H9 (cell line): ENCODE data around the gene PDE2A. TPM values are rescaled to one million over a fixed set of nuclear protein-coding genes. Genes with fewer than 3 reads are reported as not detected.

Source experiments
- DNase-seq: peaks from one replicate; pipeline ENCODE4 v3.0.0-alpha.2; 2017
- H2AFZ ChIP-seq: one replicate; pipeline ENCODE4 v1.6.1; 2013; ENCODE audit warnings: mild to moderate bottlenecking, low read length, control low read depth, moderate library complexity
- H2AK5ac ChIP-seq: 2 replicates; pipeline ENCODE4 v1.6.1; 2013; ENCODE audit warnings: low read length, control low read depth, mixed read lengths; ENCODE audit not compliant: insufficient read length
- H2BK120ac ChIP-seq: one replicate; pipeline ENCODE4 v1.6.1; 2013; ENCODE audit warnings: low read depth, mild to moderate bottlenecking, low read length, control low read depth, inconsistent platforms; ENCODE audit not compliant: poor library complexity, severe bottlenecking
- H2BK12ac ChIP-seq: 2 replicates; pipeline ENCODE4 v1.6.1; 2013; ENCODE audit warnings: low read length, control low read depth, mixed read lengths, low read depth; ENCODE audit not compliant: insufficient read length
- H2BK15ac ChIP-seq: 2 replicates; pipeline ENCODE4 v1.6.1; 2013; ENCODE audit warnings: low read depth, low read length, control low read depth
- H2BK20ac ChIP-seq: one replicate; pipeline ENCODE4 v1.6.1; 2013; ENCODE audit warnings: low read depth, mild to moderate bottlenecking, low read length, control low read depth, inconsistent platforms; ENCODE audit not compliant: poor library complexity, severe bottlenecking
- H2BK5ac ChIP-seq: 2 replicates; pipeline ENCODE4 v1.6.1; 2013; ENCODE audit warnings: low read length, control low read depth, mixed read lengths; ENCODE audit not compliant: insufficient read length
- H3K14ac ChIP-seq: 2 replicates; pipeline ENCODE4 v1.6.1; 2013; ENCODE audit warnings: low read length, control low read depth; ENCODE audit not compliant: insufficient read depth
- H3K18ac ChIP-seq: 2 replicates; pipeline ENCODE4 v1.6.1; 2013; ENCODE audit warnings: low read depth, mild to moderate bottlenecking, mixed read lengths, low read length, control low read depth; ENCODE audit not compliant: insufficient read length
- H3K23ac ChIP-seq: 2 replicates; pipeline ENCODE4 v1.6.1; 2013; ENCODE audit warnings: low read length, control low read depth, mixed read lengths, low read depth; ENCODE audit not compliant: insufficient read length
- H3K23me2 ChIP-seq: 2 replicates; pipeline ENCODE4 v1.6.1; 2013; ENCODE audit warnings: low read depth, mild to moderate bottlenecking, mixed read lengths, low read length, control low read depth; ENCODE audit not compliant: insufficient read length, poor library complexity, severe bottlenecking
- H3K27ac ChIP-seq: 2 replicates; pipeline ENCODE4 v1.5.1; 2013; ENCODE audit warnings: low read length, control low read depth, mixed read lengths, low read depth; ENCODE audit not compliant: insufficient read length
- H3K27me3 ChIP-seq: 2 replicates; pipeline ENCODE4 v1.6.1; 2013; ENCODE audit warnings: low read length, control low read depth, inconsistent platforms; ENCODE audit not compliant: insufficient read depth
- H3K4ac ChIP-seq: 2 replicates; pipeline ENCODE4 v1.6.1; 2013; ENCODE audit warnings: low read depth, mild to moderate bottlenecking, control low read depth, inconsistent platforms, low read length, moderate library complexity
- H3K4me1 ChIP-seq: 2 replicates; pipeline ENCODE4 v1.6.1; 2013; ENCODE audit warnings: low read length, control low read depth, inconsistent platforms; ENCODE audit not compliant: insufficient read depth
- H3K4me2 ChIP-seq: 2 replicates; pipeline ENCODE4 v1.6.1; 2013; ENCODE audit warnings: low read length, control low read depth, mixed read lengths; ENCODE audit not compliant: insufficient read length, insufficient read depth
- H3K56ac ChIP-seq: 2 replicates; pipeline ENCODE4 v1.6.1; 2013; ENCODE audit warnings: low read depth, mild to moderate bottlenecking, mixed read lengths, low read length, control low read depth; ENCODE audit not compliant: insufficient read length
- H3K79me1 ChIP-seq: 2 replicates; pipeline ENCODE4 v1.6.1; 2013; ENCODE audit warnings: low read depth, mild to moderate bottlenecking, moderate library complexity, low read length, control low read depth, inconsistent platforms; ENCODE audit not compliant: insufficient read depth, poor library complexity, severe bottlenecking
- H3K79me2 ChIP-seq: 2 replicates; pipeline ENCODE4 v1.6.1; 2013; ENCODE audit warnings: low read length, control low read depth, inconsistent platforms; ENCODE audit not compliant: insufficient read depth
- H3K9ac ChIP-seq: 2 replicates; pipeline ENCODE4 v1.6.1; 2013; ENCODE audit warnings: low read length, control low read depth, mixed read lengths; ENCODE audit not compliant: insufficient read length; ENCODE audit errors: extremely low read depth
- H3K9me3 ChIP-seq: one replicate; pipeline ENCODE4 v1.6.1; 2013; ENCODE audit warnings: low read depth, low read length, inconsistent platforms; ENCODE audit not compliant: control insufficient read depth
- H3T11ph ChIP-seq: one replicate; pipeline ENCODE4 v1.6.1; 2013; ENCODE audit warnings: mild to moderate bottlenecking, low read length, control low read depth, inconsistent platforms
- H4K20me1 ChIP-seq: one replicate; pipeline ENCODE4 v1.6.1; 2013; ENCODE audit not compliant: control insufficient read depth, insufficient read length, insufficient read depth
- H4K5ac ChIP-seq: 2 replicates; pipeline ENCODE4 v1.6.1; 2013; ENCODE audit warnings: low read depth, mild to moderate bottlenecking, mixed read lengths, low read length, control low read depth; ENCODE audit not compliant: insufficient read length
- H4K8ac ChIP-seq: replicated peaks from 2 replicates; pipeline ENCODE4 v1.6.1; 2013; ENCODE audit warnings: low read length, control low read depth, mixed read lengths, low read depth; ENCODE audit not compliant: insufficient read length
- H4K91ac ChIP-seq: 2 replicates; pipeline ENCODE4 v1.6.1; 2013; ENCODE audit warnings: low read depth, mild to moderate bottlenecking, moderate library complexity, mixed read lengths, low read length, control low read depth; ENCODE audit not compliant: insufficient read length
- H3K27ac Mint-ChIP-seq, 3 experiments: 2 replicates in 2 of 3; 3 replicates in 1 of 3; pipeline ENCODE4 v1.8.0; 2020 to 2021; ENCODE audit warnings: mixed read lengths in 3 of 3, mild to moderate bottlenecking in 1 of 3, moderate library complexity in 1 of 3
- H3K27me3 Mint-ChIP-seq: 2 replicates; pipeline ENCODE4 v1.8.0; 2021; ENCODE audit warnings: low read depth, mild to moderate bottlenecking, moderate library complexity, mixed read lengths
- H3K36me3 Mint-ChIP-seq, 3 experiments: 2 replicates in 2 of 3; 3 replicates in 1 of 3; pipeline ENCODE4 v1.8.0; 2020 to 2021; ENCODE audit warnings: low read depth in 3 of 3, mixed read lengths in 3 of 3; ENCODE audit not compliant: insufficient read depth in 1 of 3
- H3K4me1 Mint-ChIP-seq, 2 experiments: 2 replicates each; pipeline ENCODE4 v1.8.0; 2020; ENCODE audit warnings: mixed read lengths in 2 of 2
- H3K4me3 Mint-ChIP-seq, 2 experiments: 2 replicates in 1 of 2; 3 replicates in 1 of 2; pipeline ENCODE4 v1.8.0; 2020 to 2021; ENCODE audit warnings: mild to moderate bottlenecking in 2 of 2, mixed read lengths in 2 of 2, moderate library complexity in 1 of 2
- H3K9me3 Mint-ChIP-seq, 2 experiments: 2 replicates in 1 of 2; 3 replicates in 1 of 2; pipeline ENCODE4 v1.8.0; 2020; ENCODE audit warnings: mild to moderate bottlenecking in 2 of 2, mixed read lengths in 2 of 2, moderate library complexity in 1 of 2
- CTCF ChIP-seq: fragments of 200-600 bp; sonication (generic); conservative IDR thresholded peaks from 3 replicates; pipeline ENCODE4 v1.8.0; 2021; ENCODE audit warnings: antibody characterized with exemption, mild to moderate bottlenecking
- WGBS: extraction: QIAGEN DNeasy Blood & Tissue Kit; methylation state at CpG from one replicate; pipeline ENCODE4 v1.1.7; 2013; ENCODE audit warnings: missing lambda C conversion rate, low lambda C conversion rate, mixed read lengths; ENCODE audit not compliant: insufficient read length; ENCODE audit errors: extremely low coverage; 5-methylcytosine and 5-hydroxymethylcytosine counted together
- total RNA-seq: library from RNA; stranded (reverse); gene quantifications from 2 replicates; pipeline ENCODE4 v1.2.1, GENCODE V29; 2021

The PDE2A gene
- total RNA-seq, 1 experiment from 2014 or later, result 3.4 TPM

GRCh38 chr11:72684236-72684912, 10.2 kb upstream of the PDE2A start:
- Histone ChIP-seq H2BK5ac (no peak overlapping the region), H2BK12ac (no peak overlapping the region), H3K79me2 (no peaks in the 10 kb centered on the region), H3K18ac (no peak overlapping the region), H3K4ac (no peak overlapping the region), H3K23ac (no peak overlapping the region), H4K5ac (no peak overlapping the region), H4K91ac (no peak overlapping the region), H2BK120ac (no peak overlapping the region), H2AFZ (no peak overlapping the region), H2BK15ac (no peak overlapping the region), H3K27me3 (no peaks in the 10 kb centered on the region; the same call in 1 of the 2 replicates), H2AK5ac (no peak overlapping the region), H3K9me3 (no peaks in the 10 kb centered on the region), H4K8ac (no peak overlapping the region), H3K79me1 (no peaks in the 10 kb centered on the region), H3K14ac (no peak overlapping the region), H3K4me2 (no peak overlapping the region), H3K9ac (no peak overlapping the region), H3K23me2 (no peaks in the 10 kb centered on the region), H3K4me1 (no peaks in the 10 kb centered on the region; the same call in 1 of the 2 replicates), H3K56ac (no peak overlapping the region), H4K20me1 (no peaks in the 10 kb centered on the region), H3T11ph (no peak overlapping the region), H2BK20ac (no peak overlapping the region), H3K27ac (no peak overlapping the region)
- H3K36me3 Mint-ChIP-seq, result peaks cover 0 to 23% (median 12%) of the 10 kb centered on the region in 3 experiments; a peak in 5 of 7 replicates
- WGBS, result no CpG with 5 or more reads among the region's 9 CpGs
- DNase-seq, result peak; percentile 71
- peak; percentile 67 for TF ChIP-seq CTCF
- peaks cover 21% of the 10 kb centered on the region for H3K27me3 Mint-ChIP-seq
- H3K9me3 Mint-ChIP-seq, result no peaks in the 10 kb centered on the region; a peak in 1 of 5 replicates
- no peak overlapping the region; a peak in 1 of 7 replicates for H3K27ac Mint-ChIP-seq
- peaks cover 17 to 23% of the 10 kb centered on the region in 2 experiments for H3K4me1 Mint-ChIP-seq
- no peak overlapping the region for H3K4me3 Mint-ChIP-seq
